ENCODE results near the gene KCNA2. TPM values are rescaled to one million over a fixed set of nuclear protein-coding genes. Genes with fewer than 3 reads are reported as not detected.

The KCNA2 gene
- total and polyA plus RNA-seq, 2 donors (not counting 1 experiment from before 2014, with no cell fraction given), result 0.39 to 0.59 TPM

- H3K27ac ChIP-seq (ENCODE audit: low read length in 2 of 2), result no peak overlapping the region
- peak overlapping the region; percentile 17 for H3K4me3 Mint-ChIP-seq
- DNase-seq (no peak), ATAC-seq (ENCODE audit: low read depth) (no peak)
- H3K27me3 Mint-ChIP-seq, result peaks cover 12% of the 10 kb centered on the region
- H4K20me1 ChIP-seq (ENCODE audit: control insufficient read depth, insufficient read depth, low read length, poor library complexity, severe bottlenecking), result no peaks in the 10 kb centered on the region
- WGBS (ENCODE audit: insufficient coverage), result 91% methylated on average over 3 of the region's 3 CpGs
- no peak for TF ChIP-seq EZH2 (IDR thresholded peaks at IDR 0.05; ENCODE audit: borderline replicate concordance, insufficient read depth, low read depth, low read length, poor library complexity, severe bottlenecking)
- TF ChIP-seq CTCF (IDR thresholded peaks at IDR 0.05), result no peak
- H3K9ac ChIP-seq (ENCODE audit: low read length), result no peak overlapping the region
- H3K4me1 Mint-ChIP-seq, result peaks cover 30% of the 10 kb centered on the region
- no peak overlapping the region for H3K4me2 ChIP-seq (replicated peaks; ENCODE audit: low read depth, low read length, poor library complexity, severe bottlenecking)
- no peaks in the 10 kb centered on the region for H3K36me3 ChIP-seq (replicated peaks in 1 of 2; ENCODE audit: control extremely low read depth in 1 of 2, control insufficient read depth in 1 of 2, extremely low read depth in 1 of 2, insufficient read depth in 2 of 2, low read length in 1 of 2)
- H3K9me3 Mint-ChIP-seq (ENCODE audit: insufficient read depth), result no peaks in the 10 kb centered on the region
- intact Hi-C loops (cut with micrococcal nuclease), result no loop called here
- H3K9me3 ChIP-seq (ENCODE audit: control extremely low read depth in 1 of 3, control insufficient read depth in 2 of 3, insufficient read depth in 1 of 3, low read length in 2 of 3), result no peaks in the 10 kb centered on the region
- no peak overlapping the region for H3K4me3 ChIP-seq (ENCODE audit: control extremely low read depth in 1 of 5, extremely low read depth in 1 of 5, insufficient read depth in 1 of 5, low read depth in 2 of 5, low read length in 4 of 5)
- H3K79me2 ChIP-seq (ENCODE audit: control insufficient read depth, insufficient read depth, low read length), result no peaks in the 10 kb centered on the region
- peaks cover 20 to 30% of the 10 kb centered on the region in 2 donors for H3K4me1 ChIP-seq (ENCODE audit: control insufficient read depth in 2 of 2, insufficient read depth in 2 of 2, low read length in 2 of 2)
- no peak overlapping the region for H2AFZ ChIP-seq (ENCODE audit: insufficient read depth, low read depth, low read length, poor library complexity, severe bottlenecking)
- H3K27me3 ChIP-seq (replicated peaks in 1 of 4; ENCODE audit: control extremely low read depth in 1 of 4, control insufficient read depth in 3 of 4, insufficient read depth in 4 of 4, low read length in 3 of 4), result peaks cover 0 to 5% (median 2%) of the 10 kb centered on the region in 4 experiments
- no peak overlapping the region for H3K27ac Mint-ChIP-seq
- ChIA-PET CTCF (interaction anchor here (0.9 to 6.5 kb wide), 11 partner anchors 10 to 375 kb away, joined by 3 to 228 read pairs (median 12); partner anchors contain the start of gene KCNA2), POLR2A (no interaction called here)
Observed at GRCh38 chr1:110617116-110617515, 11.0 kb upstream of the KCNA2 start.

GRCh38 chr1:110616587-110616986 is 10.4 kb upstream of the KCNA2 start:
- TF ChIP-seq CTCF (IDR thresholded peaks at IDR 0.05), result no peak
- no peak for TF ChIP-seq EZH2 (IDR thresholded peaks at IDR 0.05; ENCODE audit: borderline replicate concordance, insufficient read depth, low read depth, low read length, poor library complexity, severe bottlenecking)
- H3K27ac ChIP-seq (ENCODE audit: low read length in 2 of 2), result no peak overlapping the region
- H3K4me3 Mint-ChIP-seq, result no peak overlapping the region
- no peaks in the 10 kb centered on the region for H3K79me2 ChIP-seq (ENCODE audit: control insufficient read depth, insufficient read depth, low read length)
- H3K27me3 ChIP-seq (replicated peaks in 1 of 4; ENCODE audit: control extremely low read depth in 1 of 4, control insufficient read depth in 3 of 4, insufficient read depth in 4 of 4, low read length in 3 of 4), result peaks cover 0 to 5% (median 2%) of the 10 kb centered on the region in 4 experiments
- peaks cover 30% of the 10 kb centered on the region for H3K4me1 Mint-ChIP-seq
- H3K4me2 ChIP-seq (replicated peaks; ENCODE audit: low read depth, low read length, poor library complexity, severe bottlenecking), result no peak overlapping the region
- intact Hi-C loops (cut with micrococcal nuclease), result no loop called here
- no peaks in the 10 kb centered on the region for H3K36me3 ChIP-seq (replicated peaks in 1 of 2; ENCODE audit: control extremely low read depth in 1 of 2, control insufficient read depth in 1 of 2, extremely low read depth in 1 of 2, insufficient read depth in 2 of 2, low read length in 1 of 2)
- ATAC-seq (ENCODE audit: low read depth), result no peak
- H2AFZ ChIP-seq (ENCODE audit: insufficient read depth, low read depth, low read length, poor library complexity, severe bottlenecking), result no peak overlapping the region
- H3K27ac Mint-ChIP-seq, result no peak overlapping the region
- ChIA-PET CTCF (interaction anchor here (1.1 to 6.5 kb wide), 9 partner anchors 11 to 375 kb away, joined by 4 to 228 read pairs (median 12); partner anchors contain the start of gene KCNA2), POLR2A (no interaction called here)
- WGBS (ENCODE audit: insufficient coverage), result 0% methylated on average over 1 of the region's 3 CpGs
- no peak overlapping the region for H3K4me3 ChIP-seq (ENCODE audit: control extremely low read depth in 1 of 5, extremely low read depth in 1 of 5, insufficient read depth in 1 of 5, low read depth in 2 of 5, low read length in 4 of 5)
- peaks cover 20 to 30% of the 10 kb centered on the region in 2 donors for H3K4me1 ChIP-seq (ENCODE audit: control insufficient read depth in 2 of 2, insufficient read depth in 2 of 2, low read length in 2 of 2)
- H3K9ac ChIP-seq (ENCODE audit: low read length), result no peak overlapping the region
- no peaks in the 10 kb centered on the region for H4K20me1 ChIP-seq (ENCODE audit: control insufficient read depth, insufficient read depth, low read length, poor library complexity, severe bottlenecking)
- H3K9me3 Mint-ChIP-seq (ENCODE audit: insufficient read depth), result no peaks in the 10 kb centered on the region
- H3K27me3 Mint-ChIP-seq, result peaks cover 12% of the 10 kb centered on the region
- no peak for DNase-seq
- no peaks in the 10 kb centered on the region for H3K9me3 ChIP-seq (ENCODE audit: control extremely low read depth in 1 of 3, control insufficient read depth in 2 of 3, insufficient read depth in 1 of 3, low read length in 2 of 3)

All from B cell (primary cell).